Umbilical cord (tissue), 2 donors: ENCODE results near the gene DMAC1. TPM values are rescaled to one million over a fixed set of nuclear protein-coding genes. Genes with fewer than 3 reads are reported as not detected.

ENCODE experiments used
- DNase-seq: peaks from one replicate; pipeline ENCODE4 v3.0.0-alpha.2; 2015; ENCODE audit warnings: low spot score
- total RNA-seq: library from RNA; depleted of rRNA; stranded (reverse); fragments of >200 nt; gene quantifications from one replicate; pipeline ENCODE4 v1.2.3, GENCODE V29; 2014; ENCODE audit warnings: low replicate concordance; ENCODE audit not compliant: insufficient read depth

DMAC1 gene, protein sequence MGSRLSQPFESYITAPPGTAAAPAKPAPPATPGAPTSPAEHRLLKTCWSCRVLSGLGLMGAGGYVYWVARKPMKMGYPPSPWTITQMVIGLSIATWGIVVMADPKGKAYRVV
- 15.9 TPM for total RNA-seq

DNA sequence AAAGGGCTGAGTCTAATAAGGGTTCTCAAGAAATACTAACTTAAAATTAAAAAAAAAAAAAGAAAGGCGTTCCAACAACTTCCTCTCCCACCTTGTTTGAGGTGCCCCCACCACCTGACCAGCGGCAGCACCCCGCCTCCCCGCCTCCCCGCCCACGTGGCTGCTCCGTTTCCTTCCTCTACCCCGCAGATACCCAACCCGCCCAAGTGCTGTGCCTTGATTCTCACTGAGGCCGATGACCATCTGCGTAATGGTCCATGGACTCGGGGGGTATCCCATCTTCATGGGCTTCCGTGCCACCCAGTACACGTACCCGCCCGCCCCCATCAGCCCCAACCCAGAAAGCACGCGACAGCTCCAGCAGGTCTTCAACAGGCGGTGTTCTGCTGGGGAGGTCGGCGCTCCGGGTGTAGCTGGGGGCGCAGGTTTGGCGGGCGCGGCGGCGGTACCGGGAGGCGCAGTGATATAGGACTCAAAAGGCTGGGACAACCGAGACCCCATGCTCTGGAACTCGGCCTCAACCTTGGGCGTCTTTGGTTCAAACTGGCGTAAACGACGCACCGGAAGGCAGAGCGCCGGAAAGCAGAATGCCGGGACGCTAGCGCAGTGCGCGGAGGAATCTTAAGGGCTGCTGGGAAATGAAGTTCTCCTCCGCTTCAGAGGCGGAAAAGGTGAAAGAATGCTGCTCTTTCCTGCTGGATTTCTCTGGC, at the start of gene DMAC1:
TSS of gene DMAC1 (minus strand) at position 545 of the 710 bp plus-strand sequence. CDS start at position 501, 44 bp downstream.
- peak; percentile 93 for DNase-seq

DNA sequence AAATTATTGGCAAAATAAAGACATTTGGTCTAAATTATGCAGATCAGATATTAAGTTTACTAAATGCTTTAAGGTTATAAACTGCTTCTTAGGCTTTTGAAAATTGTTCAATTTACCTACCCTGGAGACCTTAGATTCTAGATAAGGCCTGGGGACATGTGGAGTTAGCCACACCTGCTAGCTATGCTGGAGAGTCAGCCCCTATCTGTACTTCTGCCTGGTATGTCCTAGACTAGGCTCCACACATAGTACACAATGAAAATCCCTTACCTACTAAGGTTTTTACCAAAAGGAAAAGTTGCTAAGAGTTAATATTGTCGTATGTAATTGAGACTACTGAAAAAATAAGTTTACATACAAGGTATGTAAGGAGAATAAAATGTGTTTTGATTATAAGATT, 49.8 kb upstream of the DMAC1 start:
- DNase-seq: no peak

DNA sequence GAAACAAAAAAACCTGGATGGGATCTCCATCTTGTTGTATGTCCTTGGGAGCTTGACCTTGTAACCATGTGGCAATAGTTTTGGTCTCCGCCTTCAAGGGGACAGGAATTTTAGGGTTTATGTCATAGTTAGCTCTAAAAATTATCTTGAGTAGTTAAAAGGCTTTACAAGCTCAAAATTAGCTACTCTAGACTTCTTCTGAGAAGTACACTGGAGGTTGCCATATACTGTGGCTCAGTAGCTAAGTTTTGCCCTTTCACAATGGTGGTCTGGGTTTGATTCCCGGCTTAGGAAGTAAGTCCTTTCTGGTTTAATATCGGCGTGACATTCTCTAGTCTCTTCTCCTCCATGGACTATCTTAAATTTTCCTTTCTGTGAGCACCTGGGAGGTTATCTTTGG, 48.9 kb upstream of the DMAC1 start:
- DNase-seq: no peak

DNA sequence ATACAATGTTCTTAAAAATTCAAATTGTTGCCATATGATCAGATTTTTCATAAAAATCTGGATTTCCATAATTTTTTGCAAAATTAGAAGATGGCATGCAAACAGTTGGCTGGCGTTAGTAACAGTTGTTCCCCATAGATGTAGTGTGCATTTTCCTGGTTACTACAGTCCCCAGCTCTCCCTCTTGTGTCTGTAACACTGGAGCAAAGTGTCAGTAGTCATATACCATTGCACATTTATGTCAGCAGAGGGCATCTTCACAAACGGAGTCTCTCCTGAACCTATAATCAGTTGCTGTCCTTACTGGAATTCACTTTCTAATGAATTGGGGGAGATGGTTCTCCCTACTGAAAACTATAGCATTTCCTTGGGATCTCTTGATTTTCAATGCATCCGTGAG, 44.7 kb upstream of the DMAC1 start:
- DNase-seq: no peak

DNA sequence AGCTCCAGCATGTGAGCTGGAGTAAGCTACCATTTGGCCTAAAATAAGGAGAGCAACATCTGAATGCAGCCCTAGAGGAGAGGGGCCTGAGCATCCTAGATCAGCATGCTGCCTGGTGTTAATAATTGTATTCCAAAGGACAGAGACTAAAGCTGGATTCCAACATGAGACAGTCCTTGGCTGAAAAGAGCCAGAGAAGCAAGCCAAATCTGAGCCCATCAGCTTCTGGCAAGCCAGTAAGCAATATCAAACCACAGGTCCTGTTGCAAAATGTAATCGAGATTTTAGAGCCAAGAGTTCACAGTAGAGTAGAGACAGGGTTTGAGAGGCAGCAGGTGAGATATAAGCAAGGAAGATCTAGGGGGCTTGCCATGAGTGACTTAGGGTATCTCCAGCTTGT, 42.3 kb upstream of the DMAC1 start:
- DNase-seq: no peak

DNA sequence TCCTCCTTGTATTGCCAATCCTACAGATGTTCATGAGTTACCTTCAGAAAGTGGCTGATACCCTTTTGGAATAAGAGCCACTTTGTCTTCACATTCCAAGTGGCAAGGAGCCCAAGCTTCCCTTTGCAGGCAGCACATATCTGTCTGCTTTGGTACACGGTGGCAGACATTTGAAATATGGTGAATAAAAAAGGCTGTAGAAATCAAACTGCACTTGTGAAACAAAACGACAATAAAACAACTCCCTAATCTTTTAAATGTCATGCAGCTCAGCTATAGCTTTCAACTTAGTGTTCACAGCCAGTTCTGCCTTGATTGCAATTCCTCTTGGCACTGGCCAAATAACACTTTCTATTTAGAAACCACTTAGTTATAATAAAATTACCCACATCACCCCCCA, 35.0 kb upstream of the DMAC1 start:
- no peak for DNase-seq

DNA sequence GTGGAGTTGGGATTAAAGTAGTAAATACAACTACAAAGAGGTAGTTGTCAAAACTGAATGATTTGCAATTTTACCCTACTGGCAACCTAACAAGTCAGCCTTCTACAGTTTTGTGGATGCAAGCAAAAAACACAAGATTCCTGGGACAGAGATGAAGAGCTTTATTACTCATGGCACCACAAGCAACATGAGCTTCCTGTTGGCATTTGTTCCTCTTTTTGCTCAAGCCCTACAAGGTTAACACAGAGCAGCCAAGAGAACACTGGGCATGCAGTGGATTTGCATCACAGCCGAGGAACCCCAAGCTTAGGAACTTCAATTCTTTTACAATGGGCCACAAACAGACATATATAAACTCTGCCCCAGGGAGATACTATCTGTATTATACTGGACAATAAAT, 28.8 kb upstream of the DMAC1 start:
- no peak for DNase-seq

DNA sequence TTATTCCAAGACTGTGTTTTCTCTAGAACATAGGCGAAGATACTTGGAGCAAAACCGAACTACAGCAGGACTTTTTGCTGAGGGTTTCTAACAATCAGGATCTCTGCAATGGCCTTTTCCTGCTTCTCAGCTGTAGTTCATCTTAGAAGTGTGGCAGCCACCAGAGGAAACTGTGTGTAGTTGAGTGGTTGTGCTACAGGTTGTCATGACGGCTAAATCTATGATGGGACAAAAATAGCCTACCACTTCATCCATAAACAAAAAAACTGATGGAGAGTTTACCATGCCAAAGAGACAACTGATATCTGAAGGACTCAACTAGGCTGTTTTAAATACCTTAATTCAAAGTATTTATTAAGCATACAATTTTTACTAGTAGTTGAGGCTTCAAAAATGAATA, 28.2 kb upstream of the DMAC1 start:
- DNase-seq: no peak

DNA sequence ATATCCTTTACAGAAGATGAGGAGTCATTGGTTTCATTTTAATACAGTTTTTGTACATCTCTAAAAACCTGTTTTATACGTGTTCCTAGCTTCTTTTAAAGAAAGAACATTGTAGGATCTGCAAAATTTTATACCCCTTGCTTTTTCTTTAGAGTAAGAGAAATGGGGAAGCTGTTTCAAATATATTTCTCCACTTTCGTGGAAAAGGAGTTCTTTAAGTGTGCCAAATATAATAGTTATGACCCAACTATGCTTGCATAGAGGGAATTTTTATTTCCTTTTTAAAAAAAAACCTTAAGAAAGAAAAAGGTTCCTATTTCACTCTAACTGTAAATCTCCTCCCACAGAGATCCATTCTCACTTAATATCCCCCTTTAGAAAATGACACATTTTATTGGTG, 27.5 kb upstream of the DMAC1 start:
- DNase-seq: no peak

DNA sequence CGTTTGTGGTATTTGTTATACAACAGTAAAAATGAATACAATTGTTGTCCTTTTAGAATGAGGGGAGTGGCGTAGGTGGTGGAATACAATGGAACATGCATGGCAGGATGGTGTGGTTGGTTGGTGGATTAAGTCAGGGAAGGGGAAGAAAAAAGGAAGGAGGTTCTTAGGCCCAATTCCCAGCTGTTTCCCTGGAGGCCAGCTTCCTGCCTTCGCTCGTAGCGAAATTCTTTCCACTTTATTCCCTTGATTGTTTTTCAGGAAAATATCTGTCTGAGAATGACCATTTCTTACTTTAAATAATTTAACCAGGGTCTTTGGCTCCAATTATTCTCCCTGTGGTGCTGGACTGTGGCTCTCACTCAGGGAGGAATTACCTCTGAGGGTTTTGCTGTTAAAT, 24.1 kb upstream of the DMAC1 start:
- DNase-seq: no peak

DNA sequence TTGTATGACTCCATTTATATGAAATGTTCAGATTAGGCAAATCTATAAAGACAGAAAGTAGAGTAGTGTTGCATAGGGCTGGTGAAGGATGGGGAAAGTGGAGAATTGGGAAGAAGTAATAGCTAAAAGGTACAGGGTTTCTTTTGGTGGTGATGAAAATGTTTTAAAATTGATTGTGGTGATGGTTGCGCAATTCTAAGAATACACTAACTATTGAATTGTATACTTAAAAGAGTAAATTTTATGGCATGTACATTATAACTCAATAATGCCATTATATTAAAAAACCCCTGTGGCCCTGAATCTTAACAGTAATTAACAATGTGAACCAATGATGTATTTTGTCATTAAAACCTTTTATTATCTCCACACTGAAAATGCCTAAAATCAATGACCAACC, 20.4 kb upstream of the DMAC1 start:
- no peak for DNase-seq

DNA sequence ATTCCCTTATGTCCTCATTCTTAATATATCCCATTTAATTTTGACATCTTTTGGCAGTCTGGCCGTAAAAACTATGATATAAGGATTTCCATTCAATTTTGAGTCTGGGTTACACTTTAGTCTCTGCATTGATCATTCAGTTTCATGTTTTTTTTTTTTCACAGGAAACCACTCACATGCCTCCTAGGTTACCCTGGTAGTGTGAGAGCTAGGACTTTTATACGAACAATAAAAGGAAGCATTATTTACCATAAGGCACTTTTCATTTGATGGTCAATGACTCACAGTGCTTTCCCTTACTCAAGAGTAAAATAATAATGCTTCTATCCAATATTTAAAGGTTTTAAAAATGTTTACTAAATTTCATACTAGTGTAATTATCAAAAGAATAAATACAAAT, 16.4 kb upstream of the DMAC1 start:
- no peak for DNase-seq

DNA sequence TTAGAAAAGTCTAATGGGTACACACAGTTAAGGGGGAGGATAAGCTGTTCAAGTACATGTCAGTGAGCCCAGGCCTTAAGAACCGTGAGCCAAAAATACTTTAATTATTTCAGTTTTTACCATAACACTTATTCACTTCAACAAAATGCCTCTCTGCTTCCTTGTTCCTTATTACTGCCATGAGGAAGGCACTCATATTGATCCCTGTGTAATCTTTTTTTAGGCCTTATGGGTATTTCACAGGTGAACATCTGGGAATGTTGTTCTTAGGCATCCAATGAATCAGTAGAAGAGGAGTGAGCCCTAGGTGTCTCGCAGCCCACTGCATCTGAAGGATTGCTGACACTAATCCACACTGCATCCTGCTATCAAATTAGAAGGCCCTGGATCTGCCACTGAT, 13.5 kb upstream of the DMAC1 start:
- DNase-seq: no peak

DNA sequence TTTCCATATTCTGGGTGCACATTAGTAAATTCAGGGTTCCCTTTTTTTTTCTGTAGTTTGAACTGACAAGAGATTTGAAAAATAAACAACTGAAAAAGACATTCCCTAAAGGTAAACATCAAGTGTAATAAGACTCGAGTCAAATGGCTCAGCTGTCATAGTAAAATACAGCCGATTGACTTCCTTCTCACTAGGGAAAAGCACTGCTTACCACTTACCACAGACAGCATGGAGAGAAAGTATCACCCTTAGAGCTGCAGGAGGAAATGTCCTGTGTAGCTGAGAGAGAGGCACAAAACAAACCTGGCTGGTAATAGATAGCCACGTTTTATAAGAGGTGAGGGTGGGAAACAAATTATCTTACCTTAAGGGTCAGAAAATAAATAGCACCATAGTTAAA, 12.1 kb upstream of the DMAC1 start:
- DNase-seq: no peak

DNA sequence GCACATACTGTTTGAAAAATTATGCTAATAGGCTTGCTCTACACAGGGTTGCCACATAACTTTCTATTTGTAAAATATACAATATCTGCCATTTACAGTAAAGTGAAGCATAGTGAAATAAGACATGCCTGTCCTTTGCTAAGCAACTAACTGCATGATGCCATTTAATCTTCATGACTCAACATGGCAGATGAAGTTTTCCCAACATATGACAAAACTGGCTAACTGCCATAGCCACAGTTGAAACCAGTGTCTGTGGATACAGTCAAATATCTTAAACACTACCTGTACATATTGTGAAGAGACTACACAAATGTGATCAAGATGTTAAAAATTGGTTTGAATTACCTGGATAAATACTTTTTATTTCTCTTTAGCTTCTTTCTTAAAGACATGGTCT, 3.1 kb upstream of the DMAC1 start:
- DNase-seq: no peak

DNA sequence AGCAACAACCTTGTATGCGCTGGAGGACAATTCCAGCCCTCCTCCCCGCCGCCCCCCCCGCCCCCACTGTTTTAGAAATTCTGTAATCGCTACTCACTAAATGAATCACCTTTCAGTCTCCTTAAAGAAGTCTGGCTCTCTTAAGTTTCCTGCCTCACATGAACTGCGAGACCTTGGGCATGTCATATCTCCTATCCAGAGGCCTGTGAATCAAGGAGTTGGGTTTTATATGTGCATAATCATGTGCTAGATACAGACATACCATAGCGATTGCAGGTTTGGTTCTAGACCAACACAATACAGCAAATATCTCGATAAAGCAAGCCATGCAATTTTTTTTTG, 337 bp upstream of the DMAC1 start:
- DNase-seq: no peak

DNA sequence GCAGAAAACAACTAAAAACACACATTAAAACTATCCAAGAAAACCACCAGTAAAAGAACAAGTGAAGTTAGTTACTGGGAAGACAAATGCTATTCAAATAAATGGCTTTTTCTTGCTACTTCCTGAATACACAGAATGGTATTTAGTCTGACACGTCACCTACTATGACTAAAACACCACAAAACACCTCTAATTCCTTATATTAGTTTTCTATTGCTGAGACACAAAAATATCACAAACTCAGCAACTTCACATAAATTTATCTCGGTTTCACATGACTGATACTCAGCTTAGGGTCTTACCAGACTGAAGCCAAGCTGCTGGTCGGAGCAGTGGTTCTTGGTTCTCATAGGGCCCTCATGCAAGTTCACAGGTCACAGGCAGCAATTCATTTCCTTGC, 5.4 kb downstream of the DMAC1 start:
- no peak for DNase-seq

DNA sequence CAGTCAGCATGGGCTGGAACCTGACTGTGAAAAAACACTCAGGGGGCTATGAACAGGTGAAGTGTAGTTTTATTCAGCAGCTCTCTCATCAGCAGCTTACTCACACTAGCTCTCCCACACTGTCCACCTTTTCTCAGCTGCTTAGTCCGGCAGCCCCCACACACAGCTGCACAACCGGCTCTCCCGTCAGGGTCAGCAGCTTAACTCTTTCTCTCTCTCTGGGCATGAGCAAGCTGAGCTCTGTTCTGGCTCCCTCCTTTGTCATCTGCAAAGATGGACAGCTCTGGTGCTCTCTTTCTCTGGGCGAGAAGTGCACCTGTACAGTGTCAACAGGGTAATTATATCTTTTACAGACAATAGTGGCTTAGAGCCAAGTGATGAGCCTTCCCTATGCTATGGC, 8.2 kb downstream of the DMAC1 start:
- DNase-seq: no peak

DNA sequence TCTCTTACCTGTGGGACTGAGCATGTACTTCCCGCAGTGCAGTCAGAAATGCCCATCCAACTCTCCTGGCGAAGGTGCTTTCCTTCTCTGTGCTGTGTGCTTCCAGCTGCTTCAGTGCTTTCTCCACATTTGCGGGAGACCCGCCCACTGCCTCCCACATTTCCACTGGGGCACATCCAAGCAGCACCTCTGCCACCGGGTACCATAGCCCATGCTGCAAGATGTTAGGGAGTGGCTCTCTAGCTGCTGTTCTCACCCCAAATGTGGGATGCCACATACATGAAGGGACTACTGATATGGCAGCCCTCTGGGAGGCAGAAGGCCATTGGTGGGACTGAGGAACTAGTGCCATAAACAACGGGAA, 8.8 kb downstream of the DMAC1 start:
- no peak for DNase-seq

DNA sequence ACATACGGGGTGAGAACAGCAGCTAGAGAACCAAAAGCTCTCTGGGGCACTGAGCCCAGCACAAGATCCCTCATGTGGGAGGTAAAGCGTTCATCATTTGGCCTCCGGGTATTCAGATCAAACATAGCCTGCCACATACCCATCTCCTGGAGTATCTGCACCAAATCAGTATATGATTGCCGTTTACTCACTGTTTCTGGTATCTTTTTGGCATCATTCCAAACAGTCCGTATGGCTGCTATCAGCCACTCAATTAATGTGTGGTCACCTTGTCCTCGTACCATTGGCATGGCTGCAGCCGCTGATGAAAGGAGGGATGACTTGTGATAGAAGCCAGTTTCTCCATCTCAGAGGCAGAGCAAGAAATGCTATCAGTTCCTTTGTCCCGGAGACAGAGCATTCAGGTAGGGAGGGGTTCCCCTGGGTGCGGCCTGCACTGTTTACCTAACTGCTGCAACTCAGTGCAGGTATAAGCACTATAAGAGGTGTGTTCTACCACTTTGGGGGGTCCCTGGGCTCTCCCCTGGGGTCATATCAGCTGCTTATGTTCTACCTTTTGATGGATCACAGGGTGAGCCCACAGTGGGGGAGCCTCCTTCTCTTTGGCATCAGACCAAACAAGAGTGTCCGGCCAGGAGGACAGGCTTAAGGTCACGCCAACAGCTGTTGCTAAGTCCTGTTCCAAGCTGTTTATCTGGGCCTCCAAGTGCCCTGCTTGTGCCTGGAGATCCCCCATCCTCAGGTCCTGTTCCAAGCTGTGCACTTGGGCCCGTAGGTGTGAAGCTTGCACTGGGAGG, 9.4 kb downstream of the DMAC1 start:
- no peak for DNase-seq

DNA sequence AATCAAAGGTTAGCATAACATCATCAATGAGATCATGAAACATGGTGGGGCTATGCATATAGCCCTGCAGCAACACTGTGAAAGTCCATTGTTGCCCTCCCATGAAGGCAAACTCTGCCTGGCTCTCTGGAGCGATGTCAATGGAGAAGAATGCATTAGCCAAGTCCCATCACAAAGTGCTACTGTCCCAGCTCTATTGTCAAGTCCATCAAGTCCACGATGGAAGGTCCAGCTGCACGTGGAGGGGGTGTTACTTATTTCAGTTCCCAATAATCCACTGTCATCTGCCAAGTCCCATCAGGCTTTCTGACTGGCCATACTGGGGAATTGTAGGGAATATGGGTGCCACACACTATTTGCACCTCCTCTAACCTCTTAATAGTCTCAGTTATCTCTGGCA, 10.8 kb downstream of the DMAC1 start:
- DNase-seq: no peak

DNA sequence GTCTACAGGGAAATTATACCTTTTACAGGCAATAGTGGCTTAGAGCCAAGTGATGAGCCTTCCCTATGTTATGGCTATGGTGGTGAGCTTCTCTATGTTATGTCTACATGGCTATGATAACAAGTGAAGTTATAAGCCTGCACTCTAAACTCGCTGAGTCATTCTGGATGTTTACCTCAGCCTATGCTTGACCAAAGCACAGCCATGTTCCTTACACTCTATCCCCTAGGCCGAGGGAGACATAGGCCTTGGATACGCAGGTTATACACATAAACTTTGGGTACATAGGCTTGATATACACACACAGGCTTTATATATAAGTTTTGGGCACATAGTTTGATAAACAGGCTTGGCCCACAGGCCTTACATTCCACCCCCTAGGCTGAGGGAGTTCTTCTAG, 13.8 kb downstream of the DMAC1 start:
- no peak for DNase-seq

DNA sequence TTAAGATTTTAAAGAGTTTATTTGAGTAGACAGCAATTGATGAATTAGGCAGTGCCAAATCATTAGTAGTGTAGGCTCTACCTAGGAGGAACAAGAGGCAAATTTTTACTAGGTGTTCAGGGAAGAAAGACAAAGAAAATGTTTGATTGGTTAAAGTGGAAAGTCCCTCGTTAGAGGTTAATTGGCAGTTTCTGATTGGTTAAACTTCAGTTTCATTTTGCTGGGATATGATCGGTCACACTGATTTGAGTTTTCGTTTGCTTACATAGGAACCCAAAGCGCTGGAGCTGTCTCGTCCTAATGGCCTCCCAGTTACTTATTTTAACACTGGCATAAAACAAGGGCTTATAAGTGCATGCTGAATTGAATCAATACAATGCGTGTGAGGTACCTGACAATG, 15.1 kb downstream of the DMAC1 start:
- no peak for DNase-seq
